Adrenal gland (tissue), 5 donors: ENCODE measurements around the gene RAB3IP.

ENCODE experiments used
- POLR2A ChIP-seq, 2 donors: fragments of 450-650 bp; IDR thresholded peaks; one replicate each; pipeline ENCODE4 v1.6.1; 2017; ENCODE audit warnings: antibody characterized with exemption in 2 of 2, mild to moderate bottlenecking in 2 of 2, moderate library complexity in 1 of 2
- TF ChIP-seq, protein P1 (sequence below), 6 experiments: fragments of 450-650 bp in 4 of 6; fragments of 200-600 bp in 2 of 6; sonication (generic) in 1 of 6; IDR thresholded peaks; 1 replicate in 5 of 6; 2 replicates in 1 of 6; pipeline versions ENCODE4 v1.5.1 to v1.8.0; 2016 to 2021; ENCODE audit warnings: antibody characterized with exemption in 6 of 6, mild to moderate bottlenecking in 2 of 6, moderate library complexity in 1 of 6
- donor health status: DM: no; HTN: no; CAD: no.

DNA sequence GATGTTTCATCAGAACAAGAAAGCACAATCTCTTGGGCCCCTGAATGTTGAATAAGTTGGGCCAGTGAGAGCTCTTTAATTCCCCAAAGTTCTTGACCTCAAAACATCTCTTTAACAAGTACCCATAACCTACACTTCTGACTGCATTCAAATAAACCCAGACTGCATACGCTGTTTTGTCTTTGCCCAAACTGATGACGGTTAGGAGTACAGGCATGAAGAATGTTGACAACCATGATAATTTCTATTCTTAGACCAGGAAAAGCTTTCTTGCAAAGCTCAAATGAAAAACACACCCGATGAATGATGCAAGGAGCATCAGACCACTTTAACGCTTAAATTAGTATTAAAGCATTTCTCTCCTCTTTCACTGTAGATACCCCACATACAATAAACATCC lies 11.7 kb upstream of the RAB3IP start:
- TF ChIP-seq, protein P1, sequence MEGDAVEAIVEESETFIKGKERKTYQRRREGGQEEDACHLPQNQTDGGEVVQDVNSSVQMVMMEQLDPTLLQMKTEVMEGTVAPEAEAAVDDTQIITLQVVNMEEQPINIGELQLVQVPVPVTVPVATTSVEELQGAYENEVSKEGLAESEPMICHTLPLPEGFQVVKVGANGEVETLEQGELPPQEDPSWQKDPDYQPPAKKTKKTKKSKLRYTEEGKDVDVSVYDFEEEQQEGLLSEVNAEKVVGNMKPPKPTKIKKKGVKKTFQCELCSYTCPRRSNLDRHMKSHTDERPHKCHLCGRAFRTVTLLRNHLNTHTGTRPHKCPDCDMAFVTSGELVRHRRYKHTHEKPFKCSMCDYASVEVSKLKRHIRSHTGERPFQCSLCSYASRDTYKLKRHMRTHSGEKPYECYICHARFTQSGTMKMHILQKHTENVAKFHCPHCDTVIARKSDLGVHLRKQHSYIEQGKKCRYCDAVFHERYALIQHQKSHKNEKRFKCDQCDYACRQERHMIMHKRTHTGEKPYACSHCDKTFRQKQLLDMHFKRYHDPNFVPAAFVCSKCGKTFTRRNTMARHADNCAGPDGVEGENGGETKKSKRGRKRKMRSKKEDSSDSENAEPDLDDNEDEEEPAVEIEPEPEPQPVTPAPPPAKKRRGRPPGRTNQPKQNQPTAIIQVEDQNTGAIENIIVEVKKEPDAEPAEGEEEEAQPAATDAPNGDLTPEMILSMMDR (IDR thresholded peaks at IDR 0.05) = no peak
- no peak for TF ChIP-seq POLR2A (IDR thresholded peaks at IDR 0.05)
